Upper lobe of left lung (tissue), 6 donors: ENCODE measurements around the gene CCDC192. TPM values are rescaled to one million over a fixed set of nuclear protein-coding genes. Genes with fewer than 3 reads are reported as not detected.
"Not testable (repeated sequence)": the region's sequence is repeated elsewhere in the genome, so short reads cannot be mapped to it uniquely, and the experiment has no call there.

Source experiments
- ATAC-seq, 2 donors: fragments of 200-7000 bp; cut with Tn5 transposase; one replicate each; pipeline ENCODE4 v1.9.1; 2022; ENCODE audit warnings: mild to moderate bottlenecking in 2 of 2, moderate library complexity in 2 of 2; ENCODE audit not compliant: low FRiP score in 2 of 2
- DNase-seq, 2 donors: peaks; one replicate each; pipeline ENCODE4 v3.0.0-alpha.2; 2019 to 2020
- H3K27ac ChIP-seq, 4 donors: fragments of 200-600 bp; sonication (generic); one replicate each; pipeline ENCODE4 v1.5.1; 2016 to 2019
- H3K27me3 ChIP-seq, 4 donors: fragments of 200-600 bp; sonication (generic); one replicate each; pipeline ENCODE4 v1.5.1; 2017 to 2019
- H3K36me3 ChIP-seq, 4 donors: fragments of 200-600 bp; sonication (generic); one replicate each; pipeline ENCODE4 v1.5.1; 2016 to 2019
- H3K4me1 ChIP-seq, 4 donors: fragments of 200-600 bp; sonication (generic); one replicate each; pipeline ENCODE4 v1.5.1; 2018 to 2019
- H3K4me3 ChIP-seq, 4 donors: fragments of 200-600 bp; sonication (generic); one replicate each; pipeline ENCODE4 v1.5.1; 2017 to 2019; ENCODE audit warnings: mild to moderate bottlenecking in 2 of 4, moderate library complexity in 1 of 4
- H3K9me3 ChIP-seq, 4 donors: fragments of 200-600 bp; sonication (generic); one replicate each; pipeline ENCODE4 v1.5.1; 2018 to 2019
- CTCF ChIP-seq, 6 experiments: fragments of 450-650 bp in 4 of 6; fragments of 200-600 bp in 2 of 6; sonication (generic) in 2 of 6; IDR thresholded peaks; one replicate each; pipeline ENCODE4 v1.5.1; 2016 to 2019; ENCODE audit warnings: antibody characterized with exemption in 6 of 6
- EP300 ChIP-seq, 4 donors: sonication (generic); formaldehyde crosslinking; IDR thresholded peaks; one replicate each; pipeline ENCODE4 v1.5.1; 2017; ENCODE audit warnings: antibody characterized with exemption in 4 of 4, control low read depth in 2 of 4
- POLR2A ChIP-seq, 4 donors: fragments of 450-650 bp; IDR thresholded peaks; one replicate each; pipeline ENCODE4 v1.5.1; 2016 to 2017; ENCODE audit warnings: antibody characterized with exemption in 4 of 4, mild to moderate bottlenecking in 2 of 4
- POLR2AphosphoS5 ChIP-seq, 2 donors: sonication (generic); formaldehyde crosslinking; IDR thresholded peaks; one replicate each; pipeline ENCODE4 v1.5.1; 2017; ENCODE audit warnings: antibody characterized with exemption in 2 of 2
- WGBS, 2 donors: methylation state at CpG; one replicate each; pipeline ENCODE4 v1.1.5; 2017 to 2018; 5-methylcytosine and 5-hydroxymethylcytosine counted together
- total RNA-seq, 6 donors: library from RNA; depleted of rRNA in 4 of 6; stranded (reverse); fragments of >200 nt in 4 of 6; gene quantifications; one replicate each; pipeline versions ENCODE4 v1.1.0 to v1.2.1, GENCODE V29; 2016 to 2021
- donor health status: DM: no; HTN: no; CAD: no; lungs with moderate emphysema.
- donor health status: DM: no; HTN: yes; CAD: no; lungs with severe emphysema.

Gene CCDC192
- total RNA-seq, 6 donors from 2014 or later, result 0.76 TPM; not detected in 5

GRCh38 chr5:127785098-127785927 is 82.1 kb downstream of the CCDC192 start:
- Histone ChIP-seq H3K27me3 (no peaks in the 10 kb centered on the region), H3K4me3 (no peak overlapping the region), H3K4me1 (no peaks in the 10 kb centered on the region), H3K9me3 (no peaks in the 10 kb centered on the region), H3K27ac (no peak overlapping the region), H3K36me3 (no peaks in the 10 kb centered on the region)
- 80 to 84% methylated on average over 6 of the region's 6 CpGs for WGBS, 2 donors
- TF ChIP-seq EP300 (IDR thresholded peaks at IDR 0.05) (no peak), POLR2AphosphoS5 (IDR thresholded peaks at IDR 0.05) (no peak), CTCF (IDR thresholded peaks at IDR 0.05) (no peak), POLR2A (IDR thresholded peaks at IDR 0.05) (no peak)
- DNase-seq (no peak), ATAC-seq (no peak)

GRCh38 chr5:127791439-127791838 is 88.2 kb downstream of the CCDC192 start:
- DNase-seq, result no peak
- no peak for ATAC-seq
- no peaks in the 10 kb centered on the region for H3K4me1 ChIP-seq
- no peak overlapping the region for H3K27ac ChIP-seq
- peaks cover 6 to 14% (median 13%) of the 10 kb centered on the region in 4 donors for H3K9me3 ChIP-seq
- no peaks in the 10 kb centered on the region for H3K27me3 ChIP-seq
- 90 to 95% methylated on average over 1 of the region's 1 CpG for WGBS, 2 donors
- no peak overlapping the region for H3K4me3 ChIP-seq
- TF ChIP-seq CTCF (IDR thresholded peaks at IDR 0.05) (no peak), POLR2AphosphoS5 (IDR thresholded peaks at IDR 0.05) (no peak), EP300 (IDR thresholded peaks at IDR 0.05) (no peak), POLR2A (IDR thresholded peaks at IDR 0.05) (no peak)
- no peaks in the 10 kb centered on the region for H3K36me3 ChIP-seq

- 88 to 89% methylated on average over 2 of the region's 2 CpGs for WGBS, 2 donors
- not testable (repeated sequence) for ATAC-seq
Observed at GRCh38 chr5:127791908-127792307, 88.7 kb downstream of the CCDC192 start.

GRCh38 chr5:127793052-127793451 is 89.9 kb downstream of the CCDC192 start:
- Histone ChIP-seq H3K4me3 (no peak overlapping the region), H3K4me1 (no peaks in the 10 kb centered on the region), H3K27ac (no peak overlapping the region), H3K27me3 (no peaks in the 10 kb centered on the region), H3K36me3 (no peaks in the 10 kb centered on the region), H3K9me3 (peaks cover 6 to 14% (median 13%) of the 10 kb centered on the region in 4 donors)
- ATAC-seq (no peak), DNase-seq (no peak)
- TF ChIP-seq POLR2A (IDR thresholded peaks at IDR 0.05), result no peak
- TF ChIP-seq EP300 (IDR thresholded peaks at IDR 0.05), result no peak
- no peak for TF ChIP-seq CTCF (IDR thresholded peaks at IDR 0.05)
- no peak for TF ChIP-seq POLR2AphosphoS5 (IDR thresholded peaks at IDR 0.05)

More at GRCh38 chr5:127791908-127792307, 88.7 kb downstream of the CCDC192 start:
- DNase-seq, H3K36me3 ChIP-seq, H3K4me3 ChIP-seq, H3K4me1 ChIP-seq, H3K27ac ChIP-seq, H3K27me3 ChIP-seq: not testable (repeated sequence)
- peaks cover 6 to 14% (median 13%) of the 10 kb centered on the region in 4 donors for H3K9me3 ChIP-seq

- WGBS, 2 donors, result 69 to 81% methylated on average over 4 of the region's 4 CpGs
- TF ChIP-seq EP300 (IDR thresholded peaks at IDR 0.05), result no peak
- TF ChIP-seq POLR2AphosphoS5 (IDR thresholded peaks at IDR 0.05), result no peak
- no peak for TF ChIP-seq POLR2A (IDR thresholded peaks at IDR 0.05)
- no peak for TF ChIP-seq CTCF (IDR thresholded peaks at IDR 0.05)
- Histone ChIP-seq H3K9me3 (peaks cover 6 to 14% (median 13%) of the 10 kb centered on the region in 4 donors), H3K36me3 (no peaks in the 10 kb centered on the region), H3K27me3 (no peaks in the 10 kb centered on the region), H3K27ac (no peak overlapping the region), H3K4me1 (no peaks in the 10 kb centered on the region), H3K4me3 (no peak overlapping the region)
- no peak for DNase-seq
- peak in 1 of 2 donors; percentile 55 for ATAC-seq
Observed at GRCh38 chr5:127793879-127794278, 90.7 kb downstream of the CCDC192 start.
